HG02981 (cell line): ENCODE data around the gene C6.

Experiments used
- ATAC-seq: cut with Tn5 transposase; IDR thresholded peaks from one replicate; pipeline ENCODE4 v1.9.1; 2021; ENCODE audit warnings: mild to moderate bottlenecking, moderate library complexity; ENCODE audit not compliant: unreplicated experiment

Gene C6

DNA sequence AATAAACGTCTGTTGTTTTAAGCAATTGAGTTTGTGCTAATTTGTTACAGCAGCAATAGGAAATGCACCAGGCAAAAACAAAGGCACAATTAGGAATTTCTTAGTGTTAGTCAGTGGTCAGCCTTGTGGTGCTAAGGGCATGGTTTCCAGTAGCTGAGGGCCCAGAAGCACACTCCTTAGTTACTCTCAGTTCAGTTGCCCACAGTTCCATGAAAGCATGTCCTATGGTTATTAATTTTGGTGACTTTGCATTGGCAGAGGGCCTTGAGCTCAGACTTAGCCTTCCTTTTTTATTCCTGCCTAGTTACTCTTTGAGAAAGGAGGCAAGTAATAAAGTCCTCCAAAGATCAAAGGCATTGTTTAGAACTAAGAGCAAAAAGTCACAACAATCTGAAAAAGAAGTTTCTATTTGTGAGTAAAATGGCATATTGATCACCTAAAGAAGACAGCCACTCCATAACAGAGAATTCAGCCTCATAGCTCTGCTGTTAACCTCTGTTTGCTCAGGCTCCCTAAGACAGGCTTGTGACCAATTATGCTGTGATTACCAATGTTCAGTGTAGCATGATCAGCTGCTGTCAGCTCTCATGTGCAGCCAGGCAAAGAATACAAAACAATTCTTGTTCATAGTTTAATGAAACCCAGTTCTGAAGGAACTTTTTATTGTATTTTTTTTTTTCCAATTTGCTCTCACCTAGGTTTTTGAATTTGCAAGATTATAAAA, 85.2 kb downstream of the C6 start:
- ATAC-seq, result no peak

DNA sequence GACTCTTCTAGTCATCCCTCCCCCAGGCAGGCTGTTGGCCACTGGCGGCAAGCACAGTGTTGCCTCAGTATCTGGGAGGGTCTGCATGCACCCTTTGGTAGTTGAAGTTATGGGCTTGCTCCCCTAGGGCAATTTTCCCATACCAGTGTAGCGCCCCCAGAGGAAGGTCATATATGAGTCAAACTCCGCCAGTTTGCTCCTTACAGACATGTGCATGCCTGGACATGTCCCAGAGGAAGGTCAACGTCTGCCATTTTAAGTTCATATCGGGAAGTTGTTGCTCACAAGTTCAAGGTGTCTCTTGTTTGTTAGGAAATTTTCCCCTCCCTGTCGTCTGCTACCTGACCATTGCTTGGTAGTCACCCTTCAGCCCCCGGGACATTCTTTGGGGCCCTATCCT, 90.9 kb downstream of the C6 start:
- no peak for ATAC-seq

DNA sequence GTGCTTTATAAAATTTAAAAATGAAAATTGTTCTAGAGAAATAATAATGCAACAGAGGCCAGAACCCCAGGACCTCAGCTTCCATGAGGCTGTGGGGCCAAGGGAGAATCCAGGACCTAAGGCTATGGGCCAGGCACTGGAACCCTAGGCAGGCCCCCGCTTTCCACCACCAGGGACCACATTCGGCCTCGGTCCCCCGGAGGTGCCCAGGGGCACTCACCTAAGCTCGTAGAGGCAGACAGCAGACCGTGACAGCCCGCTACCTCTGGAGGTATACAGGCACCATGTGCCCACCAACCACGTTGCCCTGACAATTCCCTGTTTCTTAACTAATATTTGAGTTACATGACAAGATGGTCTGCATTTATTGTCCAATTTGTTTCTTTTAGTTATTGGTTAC, 92.7 kb downstream of the C6 start:
- ATAC-seq, result no peak

DNA sequence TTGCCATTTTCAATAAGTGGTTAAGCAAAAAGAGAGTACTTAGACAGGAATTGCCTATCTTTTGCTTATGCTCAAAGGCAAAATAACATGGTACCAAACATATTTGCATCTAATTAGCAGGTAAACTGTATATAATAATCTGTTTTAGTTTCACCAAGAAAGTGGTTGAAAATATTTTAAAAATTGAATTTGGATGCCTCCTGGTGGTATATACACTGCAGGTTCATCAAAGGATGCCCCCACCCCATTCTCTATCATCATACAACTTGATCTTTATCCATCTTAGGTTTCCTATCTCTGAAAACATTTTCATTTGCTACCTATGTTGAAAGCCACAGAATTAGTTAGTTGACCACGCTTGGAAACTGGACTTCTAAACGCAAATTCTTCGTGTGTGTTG, 95.2 kb downstream of the C6 start:
- ATAC-seq, result no peak

DNA sequence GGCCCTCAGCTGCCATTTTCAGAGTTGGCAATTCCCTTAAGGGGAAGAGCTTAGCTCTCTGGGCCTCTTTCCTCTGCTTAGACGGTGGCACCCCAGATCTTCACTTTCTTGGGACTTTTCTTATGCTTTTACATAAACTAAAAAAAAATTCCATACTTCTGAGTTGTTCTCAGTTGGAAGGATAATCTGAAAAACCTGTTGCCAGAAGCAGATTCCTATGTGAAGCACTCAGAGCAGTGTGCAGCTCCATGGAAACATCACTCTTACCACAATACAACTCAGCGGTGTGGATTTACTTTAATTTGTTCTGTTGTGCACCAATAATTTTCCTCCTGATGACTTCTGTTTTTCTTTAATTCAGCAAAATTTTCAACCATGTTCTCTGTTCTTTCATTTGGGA, 98.1 kb downstream of the C6 start:
- no peak for ATAC-seq

DNA sequence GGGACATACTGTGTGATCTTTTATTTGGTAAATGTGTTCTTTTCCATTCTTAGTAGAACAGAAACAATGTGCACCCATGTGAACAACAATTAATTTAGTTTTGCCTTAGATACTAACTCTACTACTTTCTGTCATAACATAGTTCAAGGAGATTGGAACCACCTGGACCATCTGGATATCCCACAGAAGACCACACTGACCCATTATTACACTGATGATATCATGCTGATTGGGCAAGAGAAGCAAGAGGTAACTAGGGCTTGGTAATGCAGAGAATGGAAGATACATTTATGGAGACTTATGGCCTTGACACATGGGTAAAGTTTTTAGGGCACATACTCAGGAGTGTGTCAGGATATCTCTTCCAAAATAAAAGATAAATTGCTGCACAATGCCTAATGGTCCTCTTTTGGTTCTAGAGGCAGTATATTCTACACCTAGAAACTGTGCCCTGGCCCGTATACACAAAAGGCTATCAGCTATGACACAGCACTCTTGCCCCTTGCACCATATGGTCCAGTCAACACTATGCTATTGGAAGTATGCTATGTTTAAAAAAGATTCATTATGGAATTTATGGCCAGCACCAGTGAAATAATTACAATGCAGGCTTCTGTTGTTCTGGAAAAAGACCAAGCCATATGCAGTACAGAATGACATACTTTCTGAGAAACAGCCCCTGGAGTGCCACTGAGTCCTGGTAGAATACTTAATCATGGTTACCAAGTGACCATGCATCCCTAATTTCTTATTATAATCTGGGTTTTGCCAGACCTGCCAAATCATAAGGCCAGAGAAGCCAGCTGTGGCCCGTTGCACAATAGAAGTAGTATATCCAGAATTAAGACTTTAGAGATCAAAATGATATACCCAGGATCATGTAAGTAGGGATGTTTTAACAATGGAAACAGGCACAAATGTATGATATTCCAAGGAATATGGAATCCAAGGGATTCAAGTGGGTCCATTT, 100.6 kb downstream of the C6 start:
- no peak for ATAC-seq

DNA sequence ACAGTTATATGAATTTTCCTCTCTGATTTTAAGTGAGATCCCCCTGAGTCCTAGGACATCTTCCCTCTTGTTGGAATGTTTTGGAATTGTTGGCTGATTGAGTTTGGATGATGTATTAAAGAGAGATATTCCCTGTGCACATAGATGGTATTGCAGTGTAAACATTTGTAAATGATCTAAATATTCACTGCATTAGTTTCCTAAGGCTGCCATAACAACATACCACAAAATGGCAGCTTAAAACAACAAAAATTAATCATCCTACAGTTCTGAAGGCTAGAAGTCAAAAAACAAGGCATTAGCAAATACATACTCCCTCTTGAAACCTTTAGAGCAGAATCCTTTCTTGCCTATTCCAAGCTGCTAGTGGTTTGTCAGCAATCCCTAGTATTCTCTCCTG, 104.1 kb downstream of the C6 start:
- no peak for ATAC-seq

DNA sequence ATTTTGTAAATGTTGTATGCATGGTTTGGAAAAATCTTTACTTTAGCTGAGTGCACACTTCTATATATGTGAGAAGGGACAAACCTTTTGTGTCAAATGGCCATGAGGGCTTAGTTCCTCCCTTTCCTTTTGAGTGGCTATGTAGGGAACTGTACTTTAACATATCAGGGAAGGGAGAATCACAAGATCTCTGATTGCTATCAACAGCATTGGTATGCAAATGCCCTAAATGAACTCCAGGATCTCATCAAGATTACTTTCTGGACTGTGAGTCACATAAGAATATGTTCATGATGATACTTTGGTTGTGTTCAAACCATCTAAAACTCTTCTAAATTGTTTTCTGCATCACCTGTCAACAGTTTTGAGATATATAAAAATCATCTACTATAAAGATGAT, 111.0 kb downstream of the C6 start:
- no peak for ATAC-seq

DNA sequence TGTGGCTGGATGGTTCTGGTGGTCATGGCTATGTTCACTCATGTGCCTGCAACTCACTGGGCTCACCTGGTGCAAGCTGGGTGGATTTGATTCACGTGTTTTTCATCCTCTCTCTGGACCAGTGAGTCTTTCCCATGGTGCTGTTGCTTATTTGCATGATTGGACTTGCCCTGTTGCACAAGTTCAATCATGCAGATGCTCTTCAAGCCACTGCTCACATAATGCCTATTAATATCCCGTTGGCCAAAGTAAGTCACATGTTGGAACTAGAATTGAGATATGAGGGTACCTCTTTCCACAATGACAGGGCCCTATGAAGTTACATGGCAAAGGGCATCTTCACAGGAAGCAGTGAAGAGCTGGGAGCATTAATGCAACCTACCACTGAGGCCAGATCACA, 115.7 kb downstream of the C6 start:
- no peak for ATAC-seq

DNA sequence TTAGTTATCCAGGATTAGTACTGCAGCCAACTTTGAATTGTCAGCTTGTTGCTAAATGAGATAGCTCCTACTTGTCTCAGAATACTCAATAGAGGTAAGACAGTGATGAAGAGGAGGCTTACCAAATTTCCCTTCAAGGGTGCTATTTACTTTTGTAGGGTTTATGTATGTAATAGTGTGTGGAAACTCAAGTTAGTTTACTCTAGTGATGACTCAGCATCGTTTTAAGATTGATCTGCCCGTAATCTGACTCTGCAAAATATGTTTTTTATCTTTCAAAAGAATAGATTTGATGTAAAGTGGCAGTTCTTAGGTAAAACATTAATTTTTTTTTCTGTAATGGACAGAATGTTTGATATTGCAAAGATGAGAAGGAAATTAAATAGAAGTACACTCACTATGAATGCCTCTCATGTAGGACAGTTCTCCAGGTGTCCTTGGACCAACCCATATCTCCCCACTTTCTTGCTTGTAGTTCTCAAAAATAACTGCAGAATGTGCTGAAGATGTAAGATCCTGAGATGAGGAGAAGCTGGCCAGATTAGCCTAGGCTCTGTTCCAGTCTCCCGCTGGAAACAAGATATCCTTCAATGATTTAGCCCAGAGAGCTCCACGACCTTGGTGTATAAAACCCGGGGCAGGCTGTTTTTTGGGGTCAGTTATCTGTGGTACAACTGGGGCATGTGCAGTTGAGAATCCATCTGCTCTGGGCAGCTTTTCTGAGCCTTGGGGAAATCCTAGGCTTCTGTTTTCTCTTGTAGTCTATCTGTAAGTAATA, 117.8 kb downstream of the C6 start:
- no peak for ATAC-seq

DNA sequence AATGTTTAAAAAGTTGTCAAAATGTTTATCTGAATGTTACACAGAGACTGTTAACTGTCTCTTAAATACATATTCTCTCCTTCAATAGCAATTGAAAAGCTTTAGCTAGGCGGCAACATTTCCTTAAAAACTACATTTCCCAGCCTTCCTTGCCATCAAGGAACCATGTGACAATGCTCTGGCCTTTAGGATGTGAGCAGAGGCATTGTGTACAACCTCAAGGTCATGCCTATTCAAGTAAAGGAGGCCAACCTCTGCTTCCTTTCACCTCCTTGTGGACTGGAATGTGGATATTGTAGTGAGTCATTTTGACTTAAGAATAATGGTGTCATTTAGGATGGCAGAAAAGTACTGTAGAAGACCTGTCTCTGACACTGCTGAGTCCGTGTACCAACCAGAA, 118.5 kb downstream of the C6 start:
- ATAC-seq, result no peak

DNA sequence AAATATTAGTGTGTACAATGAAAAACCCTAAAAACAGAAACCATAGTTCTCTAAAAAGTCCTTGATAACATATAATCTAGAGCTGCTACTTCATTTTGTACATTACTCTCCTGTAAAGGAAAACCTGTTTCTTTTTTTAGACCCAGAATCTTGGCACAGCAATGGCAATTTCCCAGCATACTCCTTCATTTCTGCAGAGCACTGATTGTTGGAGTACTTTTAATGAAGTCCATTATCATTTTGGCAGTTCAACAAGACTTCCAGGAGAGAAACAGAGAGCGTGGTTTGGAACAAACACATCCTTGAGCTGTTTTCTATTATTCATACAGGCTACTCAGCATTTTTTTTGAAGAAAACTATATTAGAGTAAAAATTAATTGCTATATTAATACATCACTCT, 119.5 kb downstream of the C6 start:
- no peak for ATAC-seq
